GM18868 (cell line): ENCODE measurements around the gene BICD1.
"Not testable (repeated sequence)": the region's sequence is repeated elsewhere in the genome, so short reads cannot be mapped to it uniquely, and the experiment has no call there.

Source experiments
- ATAC-seq: cut with Tn5 transposase; IDR thresholded peaks from one replicate; pipeline ENCODE4 v1.9.1; 2021; ENCODE audit warnings: mild to moderate bottlenecking, moderate library complexity; ENCODE audit not compliant: unreplicated experiment

Gene BICD1

GRCh38 chr12:32187127-32187526 is 80.5 kb downstream of the BICD1 start:
- not testable (repeated sequence) for ATAC-seq

GRCh38 chr12:32191445-32191844 is 84.8 kb downstream of the BICD1 start:
- no peak for ATAC-seq

DNA sequence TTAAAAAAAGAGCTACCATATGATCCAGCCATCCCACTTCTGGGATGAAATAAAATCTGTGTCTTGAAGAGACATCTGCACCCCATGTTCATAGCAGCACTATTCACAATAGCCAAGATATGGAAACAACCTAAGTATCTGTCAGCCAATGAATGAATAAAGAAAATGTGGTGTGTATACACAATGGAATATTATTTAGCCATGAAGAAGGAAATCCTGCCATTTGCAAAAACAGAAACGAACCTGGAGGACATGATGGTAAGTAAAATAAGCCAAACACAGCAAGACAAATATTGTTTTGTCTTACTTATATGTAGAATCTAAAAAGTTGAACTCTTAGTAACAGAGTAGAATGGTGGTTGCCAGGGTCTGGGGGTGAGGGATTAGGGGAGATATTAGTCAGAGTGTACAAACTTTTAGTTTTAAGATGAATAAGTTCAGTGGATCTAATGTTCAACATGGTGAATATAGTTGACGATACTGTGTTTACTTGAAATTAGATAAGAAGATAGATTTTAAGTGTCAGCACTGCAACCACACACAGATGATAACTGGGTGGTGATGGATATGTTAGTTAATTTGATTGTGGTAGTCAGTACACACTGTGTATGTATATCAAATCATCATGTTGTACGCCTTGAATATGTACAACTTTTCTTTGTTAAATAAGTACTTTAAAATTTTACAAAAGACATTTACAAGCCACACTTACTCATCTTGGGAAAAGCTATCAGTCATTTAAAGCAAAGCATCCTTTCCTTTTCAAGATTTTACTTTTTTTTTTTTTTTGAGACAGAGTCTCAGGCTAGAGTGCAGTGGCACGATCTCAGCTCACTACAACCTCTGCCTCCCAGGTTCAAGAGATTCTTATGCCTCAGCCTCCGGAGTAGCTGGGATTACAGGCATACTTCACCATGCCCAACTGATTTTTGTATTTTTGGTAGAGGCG is 89.9 kb downstream of the BICD1 start:
- no peak for ATAC-seq

- ATAC-seq: no peak
Observed at GRCh38 chr12:32197421-32197820, 90.8 kb downstream of the BICD1 start.

GRCh38 chr12:32198555-32198954 is 91.9 kb downstream of the BICD1 start:
- no peak for ATAC-seq

GRCh38 chr12:32201096-32201495 is 94.4 kb downstream of the BICD1 start:
- ATAC-seq: no peak

- ATAC-seq: no peak
Observed at GRCh38 chr12:32201976-32202375, 95.3 kb downstream of the BICD1 start.

DNA sequence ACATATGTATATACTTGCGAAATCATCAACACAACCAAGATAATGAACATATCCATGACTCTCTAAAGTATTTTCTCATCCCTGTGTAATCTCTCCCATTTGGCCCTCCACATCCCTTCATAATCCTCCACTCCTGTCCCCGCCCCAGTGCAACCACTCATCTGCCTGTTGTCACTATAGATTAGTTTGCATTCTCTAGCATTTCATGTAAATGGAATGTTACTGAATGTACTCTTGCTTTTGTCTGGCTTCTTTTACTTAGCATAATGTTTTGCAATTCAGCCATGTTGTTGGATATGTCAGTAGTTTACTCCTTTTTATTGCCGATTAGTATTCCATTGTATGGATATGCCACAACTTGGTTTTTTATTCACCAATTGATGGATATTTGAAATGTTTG is 99.1 kb downstream of the BICD1 start:
- no peak for ATAC-seq

DNA sequence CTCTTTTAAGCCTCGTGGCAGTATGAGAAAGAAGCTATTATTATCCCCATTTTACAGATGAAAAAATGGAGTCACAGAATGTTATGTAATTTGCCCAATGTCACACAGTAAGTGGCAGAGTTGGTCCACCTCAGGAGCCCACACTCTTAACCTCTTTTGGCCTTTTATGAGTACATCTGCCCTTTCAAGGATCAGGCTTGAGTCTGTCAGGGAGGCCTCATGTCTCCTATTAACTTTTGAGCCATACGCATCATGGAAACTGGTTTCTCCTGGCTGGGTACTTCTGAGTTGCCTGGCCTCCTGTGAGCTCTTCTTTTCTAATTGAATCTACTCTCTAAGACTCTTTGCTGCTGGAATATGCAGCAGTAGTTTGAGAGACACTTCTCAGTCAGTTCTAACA is 101.7 kb downstream of the BICD1 start:
- ATAC-seq: no peak

GRCh38 chr12:32211066-32211899 is 104.6 kb downstream of the BICD1 start:
- ATAC-seq: no peak

DNA sequence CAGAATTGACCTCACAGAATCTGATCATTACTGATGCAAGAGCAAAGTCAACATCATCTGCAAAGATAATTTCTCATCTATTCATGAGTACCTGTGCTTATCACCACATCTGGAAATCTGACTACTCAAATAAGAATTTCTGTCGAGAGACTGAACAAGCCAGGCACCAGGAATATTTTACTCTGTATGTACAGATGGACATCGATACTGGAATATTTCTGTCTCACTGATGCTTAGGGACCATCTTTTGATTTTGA is 105.2 kb downstream of the BICD1 start:
- ATAC-seq: no peak

DNA sequence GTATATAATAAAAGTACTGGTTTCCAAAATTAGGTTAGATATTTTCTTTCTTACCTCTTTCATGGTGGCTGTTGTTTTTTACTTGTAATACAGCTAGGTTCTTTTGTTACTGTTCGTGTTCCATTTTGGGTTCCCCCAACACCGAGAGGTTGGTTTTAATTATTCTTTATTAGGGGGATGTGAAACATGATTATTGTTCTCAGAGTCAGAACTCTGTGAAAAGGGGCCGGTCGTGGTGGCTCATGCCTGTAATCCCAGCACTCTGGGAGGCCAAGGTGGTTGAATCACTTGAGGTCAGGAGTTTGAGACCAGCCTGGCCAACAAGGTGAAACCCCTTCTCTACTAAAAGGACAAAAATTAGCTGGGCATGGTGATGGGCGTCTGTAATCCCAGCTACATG is 108.1 kb downstream of the BICD1 start:
- no peak for ATAC-seq

DNA sequence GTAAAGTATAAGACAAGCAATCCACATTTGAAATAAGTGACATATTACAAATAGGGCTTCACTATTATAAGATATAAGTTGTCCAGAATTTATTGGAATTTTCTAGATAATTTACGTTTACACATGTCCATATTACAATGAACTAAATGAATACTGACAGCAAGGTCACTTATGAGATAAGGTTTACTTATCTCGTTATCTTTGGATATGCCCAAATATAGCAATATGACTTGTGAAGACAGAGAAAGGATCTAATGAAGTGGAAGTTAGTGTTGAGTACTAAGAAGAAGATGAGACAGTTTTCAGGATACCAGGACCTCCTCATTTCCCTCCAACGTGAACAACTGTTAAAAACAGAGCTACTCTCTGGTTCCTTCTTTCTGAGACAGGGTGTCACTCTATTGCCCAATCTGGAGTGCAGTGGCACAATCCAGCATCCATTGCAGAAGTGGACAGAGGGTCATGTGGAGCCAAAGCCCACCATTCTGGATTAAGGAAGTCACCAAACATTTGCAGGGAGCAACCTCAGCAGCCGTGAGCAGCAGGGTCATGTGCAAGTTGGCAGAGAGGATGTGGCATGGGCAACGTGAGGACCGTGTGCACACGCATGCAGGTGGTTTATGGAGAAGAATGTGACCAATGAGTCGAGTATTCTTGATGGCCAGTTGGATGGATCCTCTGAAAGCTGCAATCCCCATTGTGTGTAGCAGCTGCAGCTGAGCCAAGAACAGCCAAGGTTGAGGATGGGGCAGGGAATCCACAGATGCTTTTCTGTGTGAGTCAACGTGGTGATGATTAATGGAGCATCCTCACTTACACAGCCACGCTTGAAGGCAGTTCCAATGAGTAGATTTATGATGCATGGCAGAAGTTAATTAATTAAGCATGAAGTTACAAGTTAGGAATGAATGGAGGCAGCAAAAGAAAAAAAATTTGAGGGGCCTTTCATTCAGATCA is 111.0 kb downstream of the BICD1 start:
- ATAC-seq: no peak

DNA sequence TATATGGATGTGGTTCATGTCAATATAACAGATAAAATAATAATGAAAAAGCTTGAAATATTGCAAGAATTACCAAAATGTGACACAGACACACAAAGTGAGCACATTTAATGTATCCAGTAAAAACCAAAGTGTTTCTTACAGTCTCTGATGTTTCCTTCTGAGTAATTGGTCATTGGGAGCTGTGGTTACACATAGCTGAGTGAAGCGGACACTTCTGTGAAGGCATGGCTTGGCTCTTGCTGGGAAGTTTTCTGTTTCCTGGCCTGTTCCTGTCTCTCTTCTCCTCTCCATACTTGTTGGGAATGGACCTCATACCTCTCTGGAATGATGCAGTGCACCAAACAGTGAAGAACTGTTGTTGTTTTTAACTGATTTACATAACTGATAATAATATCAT is 117.3 kb downstream of the BICD1 start:
- ATAC-seq: no peak

DNA sequence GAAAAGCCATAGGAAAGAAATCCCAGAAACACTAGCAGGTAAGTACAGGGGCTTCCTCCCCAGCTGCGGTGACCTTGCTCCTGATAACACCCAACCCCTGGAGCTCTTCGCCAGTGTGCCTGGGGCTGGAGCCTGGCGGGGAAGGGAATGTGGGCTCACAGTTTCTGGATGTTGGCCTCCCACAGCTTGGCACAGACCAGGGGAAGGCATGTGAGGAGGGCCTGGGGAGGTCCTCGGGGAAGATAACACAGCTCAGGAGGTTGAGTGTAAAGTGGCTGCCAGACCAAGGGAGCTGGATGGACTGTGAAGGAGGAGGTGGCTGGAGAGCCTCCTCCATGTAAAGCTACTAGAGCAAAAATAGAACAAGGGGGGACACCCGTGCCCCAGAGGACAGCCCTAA is 120.1 kb downstream of the BICD1 start:
- ATAC-seq: no peak

DNA sequence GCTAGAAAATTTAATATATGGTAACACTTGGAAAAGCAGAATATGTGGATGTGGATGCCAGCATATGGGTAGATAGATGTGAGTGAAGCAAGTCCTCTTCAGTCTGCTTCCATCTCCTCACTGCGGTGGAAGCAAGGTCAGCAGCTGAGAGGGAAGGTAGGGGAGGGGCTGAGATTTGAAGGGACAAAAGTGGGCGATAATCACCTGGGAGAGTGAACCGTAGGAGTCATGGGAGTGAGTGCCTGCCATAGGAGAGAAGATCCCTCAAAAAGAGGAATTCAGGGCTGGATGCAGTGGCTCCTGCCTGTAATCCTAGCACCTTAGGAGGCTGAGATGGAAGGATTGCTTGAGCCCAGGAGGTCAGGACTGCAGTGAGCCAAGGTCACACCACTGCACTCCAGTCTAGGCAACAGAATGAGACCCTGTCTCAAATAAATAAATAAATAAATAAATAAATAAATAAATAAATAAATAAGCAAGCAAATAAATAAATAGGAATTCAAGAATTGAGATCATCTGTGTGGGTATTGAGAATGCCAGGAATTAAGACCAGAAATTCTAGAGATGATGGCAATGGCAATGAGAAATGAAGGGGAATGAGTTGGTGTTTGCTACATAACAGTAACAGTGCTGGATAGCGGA is 123.4 kb downstream of the BICD1 start:
- ATAC-seq: no peak

DNA sequence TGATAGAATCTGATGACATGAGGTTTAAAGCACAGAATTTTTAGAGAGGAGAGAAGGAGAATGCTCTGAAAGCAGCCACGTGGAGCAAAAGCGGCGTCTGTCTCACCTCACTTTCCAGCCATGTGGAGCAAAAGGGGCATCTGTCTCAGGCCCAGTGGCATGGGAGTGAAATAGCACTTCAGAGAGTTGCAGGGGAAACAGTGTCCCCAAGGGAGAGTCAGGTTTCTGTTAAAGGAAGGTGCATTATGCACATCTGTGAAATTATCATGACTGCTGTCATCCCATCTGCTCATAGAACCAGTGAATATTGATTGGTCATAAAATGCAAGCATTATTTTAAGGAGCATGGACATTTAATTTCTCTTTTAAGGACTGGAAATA is 124.0 kb downstream of the BICD1 start:
- ATAC-seq: peak; percentile 59

- ATAC-seq: not testable (repeated sequence)
Observed at GRCh38 chr12:32231361-32231760, 124.7 kb downstream of the BICD1 start.

DNA sequence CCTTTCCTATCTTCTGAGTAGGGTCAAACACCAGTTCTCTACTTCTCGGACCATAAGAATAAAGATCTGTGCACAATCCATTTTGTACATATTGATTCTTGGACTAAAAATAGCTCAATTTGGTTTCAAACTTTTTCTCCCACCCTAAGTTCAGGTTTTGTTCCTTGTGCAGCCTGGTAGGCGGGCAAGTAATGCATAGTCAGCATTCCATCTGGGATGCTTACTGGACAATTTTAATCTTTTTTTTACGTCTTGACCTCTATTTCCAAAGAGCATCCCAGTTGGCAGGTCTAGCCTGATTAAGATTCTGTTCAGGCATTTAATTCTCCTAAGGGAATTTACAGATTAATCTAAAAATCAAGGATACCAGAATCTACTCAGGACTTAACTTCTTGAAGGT is 126.9 kb downstream of the BICD1 start:
- ATAC-seq: no peak

DNA sequence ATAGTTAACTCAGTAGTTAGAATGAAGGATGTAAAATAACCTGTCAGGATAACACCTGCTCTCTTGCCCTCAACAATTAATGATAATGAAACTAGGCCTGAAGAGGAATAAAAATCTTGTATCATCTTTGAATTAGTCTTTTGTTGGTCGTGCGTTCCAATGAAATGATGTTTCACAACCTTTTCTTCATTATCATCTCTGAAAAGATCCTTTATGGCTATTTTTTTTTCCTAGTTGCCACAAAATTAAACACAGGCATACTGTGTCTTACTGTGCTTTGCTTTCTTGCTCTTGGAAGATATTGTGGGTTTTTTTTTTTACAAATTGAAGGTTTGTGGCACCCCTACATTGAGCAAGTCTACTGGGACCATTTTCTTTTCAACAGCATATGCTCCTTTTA is 128.6 kb downstream of the BICD1 start:
- no peak for ATAC-seq

- ATAC-seq: no peak
Observed at GRCh38 chr12:32240162-32240561, 133.5 kb downstream of the BICD1 start.
